Measurements from ENCODE around the gene TASL.
"Not testable (repeated sequence)": the region's sequence is repeated elsewhere in the genome, so short reads cannot be mapped to it uniquely, and the experiment has no call there.

The TASL gene, protein sequence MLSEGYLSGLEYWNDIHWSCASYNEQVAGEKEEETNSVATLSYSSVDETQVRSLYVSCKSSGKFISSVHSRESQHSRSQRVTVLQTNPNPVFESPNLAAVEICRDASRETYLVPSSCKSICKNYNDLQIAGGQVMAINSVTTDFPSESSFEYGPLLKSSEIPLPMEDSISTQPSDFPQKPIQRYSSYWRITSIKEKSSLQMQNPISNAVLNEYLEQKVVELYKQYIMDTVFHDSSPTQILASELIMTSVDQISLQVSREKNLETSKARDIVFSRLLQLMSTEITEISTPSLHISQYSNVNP

DNA sequence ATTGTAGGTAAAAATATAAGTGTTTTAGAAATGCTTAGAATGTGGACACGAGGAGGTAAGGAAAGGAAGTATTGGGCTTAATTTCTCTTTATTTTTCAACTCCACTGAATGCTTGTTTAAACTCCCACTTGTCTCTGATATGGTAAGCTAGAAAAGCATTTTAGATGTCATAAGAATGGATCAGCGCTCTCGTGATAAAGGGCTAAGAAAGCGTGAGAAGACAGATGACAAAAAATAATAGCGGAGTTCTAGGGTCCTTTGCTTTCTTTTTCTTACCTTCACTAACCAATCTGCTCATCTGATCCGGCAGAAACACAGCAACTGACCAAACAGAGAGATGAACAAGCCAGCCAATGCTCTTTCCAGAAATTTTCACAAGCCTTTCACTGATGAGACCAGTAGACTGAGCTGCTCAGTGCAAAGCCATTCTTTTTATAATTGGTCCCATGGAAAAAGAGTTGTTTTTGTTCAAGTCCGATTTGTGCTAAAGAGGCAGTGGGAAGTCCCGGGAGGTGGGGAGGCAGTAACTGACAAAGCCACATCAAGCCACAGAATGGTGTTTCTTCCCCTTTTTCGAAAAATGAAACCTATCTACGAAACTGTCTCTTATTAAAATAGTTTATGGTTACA lies at the start of gene TASL:
TASL (minus strand) TSS at position 405 of the 630 bp plus-strand sequence. CDS start 17,411 bp downstream, outside the sequence.
- no peak for DNase-seq (ENCODE audit: low read depth in 2 of 2)

DNA sequence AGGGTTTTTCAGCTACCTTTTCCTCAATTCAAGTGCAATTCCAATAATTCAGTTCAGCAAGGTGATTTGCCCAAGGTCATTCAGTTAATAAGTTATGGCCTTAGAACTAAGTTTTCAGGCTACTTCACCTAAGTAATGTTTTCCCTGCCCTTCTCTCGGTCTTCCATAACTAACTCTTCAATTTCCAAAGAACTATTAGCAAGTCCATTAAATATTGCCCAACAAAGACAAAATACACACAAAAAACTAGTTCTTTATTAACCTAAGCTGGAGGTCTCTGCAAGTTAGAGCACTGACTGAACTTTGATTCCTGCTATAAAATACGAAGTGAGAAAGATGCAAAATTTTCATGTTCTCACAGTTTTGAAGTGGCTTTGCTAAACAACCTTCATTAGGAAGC lies 48.8 kb upstream of the TASL start:
- no peak for DNase-seq (ENCODE audit: low read depth in 2 of 2)

DNA sequence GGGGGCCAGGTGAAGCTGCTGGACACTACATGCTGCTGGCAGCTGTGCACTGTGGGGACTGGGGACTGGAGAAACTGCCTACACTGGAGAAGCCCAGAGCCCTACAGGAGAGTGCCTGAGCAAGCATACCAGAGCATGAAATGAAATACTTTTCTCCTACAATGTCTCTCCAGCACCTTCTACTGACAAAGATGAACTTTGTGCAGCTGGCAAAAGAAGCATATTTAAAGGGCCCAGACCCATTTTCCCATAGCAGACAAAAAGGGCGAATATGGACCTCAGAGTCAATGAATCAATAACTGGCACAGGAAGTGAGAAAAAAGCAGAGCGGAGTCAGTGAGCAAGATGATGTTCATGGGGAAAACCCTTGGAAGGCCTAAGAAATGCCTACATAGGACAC lies 44.8 kb upstream of the TASL start:
- no peak for DNase-seq (ENCODE audit: low read depth in 2 of 2)

DNA sequence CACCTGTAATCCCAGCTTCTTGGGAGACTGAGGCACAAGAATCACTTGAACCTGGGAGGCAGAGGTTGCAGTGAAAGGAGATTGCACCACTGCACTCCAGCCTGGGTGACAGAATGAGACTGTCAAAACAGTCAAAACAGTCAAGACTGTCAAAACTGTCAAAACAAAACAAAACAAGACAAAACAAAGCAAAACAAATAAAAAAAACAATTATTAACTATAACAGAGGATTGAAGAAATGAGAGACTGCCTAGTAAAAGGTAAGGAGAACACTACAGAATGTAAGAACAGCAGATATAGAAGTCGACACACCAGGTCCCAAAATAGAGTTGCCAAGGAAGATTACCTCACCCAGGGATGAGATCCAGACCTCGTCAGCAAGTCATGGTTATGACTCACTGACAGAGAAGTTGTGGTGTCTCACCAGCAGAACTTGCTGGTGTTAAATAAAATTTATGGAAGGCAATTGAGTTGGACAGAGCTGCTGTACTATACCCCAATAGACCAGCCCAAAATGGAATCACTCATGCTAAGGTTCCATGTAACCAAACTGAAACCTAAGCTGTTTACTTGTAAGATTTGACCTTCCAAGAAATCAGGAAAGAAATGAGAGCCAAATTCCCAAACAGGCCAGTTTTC lies 43.5 kb upstream of the TASL start:
- DNase-seq (ENCODE audit: low read depth in 2 of 2), result peak; percentile 77 to 78

DNA sequence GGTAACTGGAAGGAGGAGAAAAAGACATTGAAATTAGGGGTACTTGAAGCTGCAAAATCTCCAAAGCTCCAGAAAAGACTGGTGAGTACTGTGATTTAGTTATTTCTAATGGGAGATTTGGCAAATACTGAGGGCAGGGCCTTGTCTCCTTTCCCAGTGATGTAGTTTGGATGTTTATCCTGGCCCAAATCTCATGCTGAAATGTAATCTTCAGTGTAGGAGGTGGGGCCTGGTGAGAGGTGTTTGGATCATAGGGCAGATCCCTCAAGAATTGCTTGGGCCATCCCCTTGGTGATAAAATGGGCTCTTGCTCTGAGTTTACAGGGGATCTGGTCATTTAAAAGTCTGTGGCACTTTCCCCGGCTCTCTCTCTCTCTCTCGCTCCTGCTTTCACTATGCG lies 42.6 kb upstream of the TASL start:
- DNase-seq (ENCODE audit: low read depth in 2 of 2), result no peak

DNA sequence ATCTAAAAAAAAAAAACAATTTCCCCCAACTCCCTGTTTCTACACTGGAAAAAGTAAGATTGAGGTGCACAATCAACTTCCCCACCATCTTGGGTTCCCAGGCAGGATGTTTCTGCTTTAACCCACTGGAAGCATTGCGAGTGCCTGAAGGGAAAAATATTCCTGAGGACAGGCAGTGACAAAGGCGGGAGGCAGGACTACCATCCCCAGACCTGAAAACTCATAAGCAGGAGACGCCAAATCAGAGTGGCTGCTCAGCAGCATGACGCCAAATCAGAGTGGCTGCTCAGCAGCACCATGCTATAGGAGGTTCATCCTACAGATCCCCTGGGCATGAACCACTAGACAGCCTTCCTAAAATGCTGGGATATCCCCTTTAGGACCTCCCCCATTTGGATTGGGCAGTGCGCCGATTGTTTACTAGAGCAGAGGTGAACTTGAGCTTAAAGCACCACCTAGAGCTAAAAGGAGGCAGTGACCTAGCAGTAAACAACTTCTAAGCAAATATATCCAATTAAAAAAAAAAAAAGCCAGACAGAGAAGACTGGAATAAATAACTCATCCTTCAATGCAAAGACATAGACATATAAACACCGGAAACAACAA lies 40.7 kb upstream of the TASL start:
- DNase-seq (ENCODE audit: low read depth in 2 of 2), result no peak

DNA sequence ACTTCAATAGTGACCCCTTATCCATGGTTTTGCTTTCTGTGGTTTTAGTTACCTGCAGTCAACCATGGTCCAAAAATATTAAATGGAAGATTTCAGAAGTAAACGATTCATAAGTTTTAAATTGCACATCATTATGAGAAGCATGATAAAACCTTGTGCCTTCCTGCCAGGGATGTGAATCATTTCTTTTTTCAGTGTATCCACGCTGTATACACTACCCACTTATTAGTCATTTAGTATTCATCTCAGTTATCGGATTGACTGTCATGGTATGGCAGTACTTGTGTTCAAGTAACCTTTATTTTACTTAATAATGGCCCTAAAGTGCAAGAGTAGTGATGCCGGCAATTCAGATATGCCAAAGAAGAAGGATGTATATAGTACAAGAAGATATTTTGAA lies 37.7 kb upstream of the TASL start:
- no peak for DNase-seq (ENCODE audit: low read depth in 2 of 2)

DNA sequence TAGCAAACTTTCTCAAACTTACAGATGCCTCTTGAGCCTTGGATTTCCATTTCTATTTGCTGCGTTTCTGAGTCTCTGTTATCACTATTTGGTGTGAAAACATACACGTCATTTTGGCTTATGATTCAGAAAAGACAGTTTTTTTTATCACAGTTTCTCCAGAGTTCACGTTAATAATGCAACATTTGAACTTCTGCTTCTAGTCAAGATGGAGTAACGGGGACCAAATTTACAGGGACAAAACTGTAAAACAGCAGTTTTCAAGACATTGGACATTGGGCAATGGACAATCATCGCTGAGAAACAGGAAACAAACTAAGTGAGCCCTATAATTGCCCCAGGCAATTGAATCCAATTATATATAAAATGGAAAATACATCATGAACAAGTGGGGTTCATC lies 36.2 kb upstream of the TASL start:
- DNase-seq (ENCODE audit: low read depth in 2 of 2), result no peak

DNA sequence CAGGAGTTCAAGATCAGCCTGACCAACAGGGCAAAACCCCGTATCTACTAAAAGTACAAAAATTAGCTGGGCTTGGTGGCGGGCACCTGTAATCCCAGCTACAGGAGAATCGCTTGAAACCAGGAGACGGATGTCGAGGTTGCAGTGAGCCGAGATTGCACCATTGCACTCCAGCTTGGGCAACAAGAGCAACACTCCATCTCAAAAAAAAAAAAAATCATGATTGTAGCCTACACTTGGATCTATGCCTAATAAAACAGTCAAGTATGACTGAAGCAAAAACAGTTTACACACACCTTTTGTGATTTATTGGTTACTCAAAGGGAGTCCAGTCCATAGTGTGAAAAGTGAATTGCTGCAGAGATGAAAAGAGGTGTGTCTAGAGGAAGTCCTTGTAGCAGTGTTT lies 34.7 kb upstream of the TASL start:
- no peak for DNase-seq (ENCODE audit: low read depth in 2 of 2)

DNA sequence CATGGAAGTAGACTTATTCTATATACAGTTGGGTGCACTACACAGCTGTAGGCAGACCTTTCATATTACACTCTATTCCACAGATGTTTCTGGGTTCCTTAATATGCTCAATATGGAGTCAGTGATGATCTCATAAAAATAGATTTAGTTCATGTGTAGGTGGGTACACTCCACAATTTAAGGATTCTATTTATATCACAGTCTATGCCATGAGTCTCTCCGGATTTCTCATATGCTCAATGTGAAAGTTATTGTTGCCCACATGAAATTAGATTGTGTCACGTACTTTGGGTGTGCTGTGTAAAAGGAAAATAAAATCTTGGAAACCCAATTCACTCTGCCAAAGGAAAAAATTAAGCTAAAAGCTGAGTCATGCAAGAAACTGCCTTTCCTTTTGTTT lies 32.5 kb upstream of the TASL start:
- DNase-seq (ENCODE audit: low read depth in 2 of 2), result peak in 1 of 2 experiments; percentile 4

DNA sequence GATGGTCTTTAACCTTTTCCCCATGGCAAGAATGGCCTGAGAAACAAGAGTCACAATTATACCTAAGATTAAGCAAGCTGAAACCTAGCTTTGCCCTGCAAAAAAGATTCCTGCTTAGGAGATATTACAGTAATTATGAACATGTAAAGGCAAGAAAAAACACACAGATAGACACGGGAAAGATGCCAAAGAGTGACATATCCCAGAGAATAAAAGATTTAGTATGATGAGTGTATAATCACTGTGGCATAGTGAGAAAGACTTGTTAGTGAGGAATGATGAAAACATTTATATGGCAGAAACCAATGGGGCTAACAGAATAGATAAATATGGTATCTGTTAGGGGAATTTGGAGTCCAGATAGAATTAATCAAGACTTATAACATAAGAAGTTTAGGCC lies 29.6 kb upstream of the TASL start:
- peak in 1 of 2 experiments; percentile 9 for DNase-seq (ENCODE audit: low read depth in 2 of 2)

DNA sequence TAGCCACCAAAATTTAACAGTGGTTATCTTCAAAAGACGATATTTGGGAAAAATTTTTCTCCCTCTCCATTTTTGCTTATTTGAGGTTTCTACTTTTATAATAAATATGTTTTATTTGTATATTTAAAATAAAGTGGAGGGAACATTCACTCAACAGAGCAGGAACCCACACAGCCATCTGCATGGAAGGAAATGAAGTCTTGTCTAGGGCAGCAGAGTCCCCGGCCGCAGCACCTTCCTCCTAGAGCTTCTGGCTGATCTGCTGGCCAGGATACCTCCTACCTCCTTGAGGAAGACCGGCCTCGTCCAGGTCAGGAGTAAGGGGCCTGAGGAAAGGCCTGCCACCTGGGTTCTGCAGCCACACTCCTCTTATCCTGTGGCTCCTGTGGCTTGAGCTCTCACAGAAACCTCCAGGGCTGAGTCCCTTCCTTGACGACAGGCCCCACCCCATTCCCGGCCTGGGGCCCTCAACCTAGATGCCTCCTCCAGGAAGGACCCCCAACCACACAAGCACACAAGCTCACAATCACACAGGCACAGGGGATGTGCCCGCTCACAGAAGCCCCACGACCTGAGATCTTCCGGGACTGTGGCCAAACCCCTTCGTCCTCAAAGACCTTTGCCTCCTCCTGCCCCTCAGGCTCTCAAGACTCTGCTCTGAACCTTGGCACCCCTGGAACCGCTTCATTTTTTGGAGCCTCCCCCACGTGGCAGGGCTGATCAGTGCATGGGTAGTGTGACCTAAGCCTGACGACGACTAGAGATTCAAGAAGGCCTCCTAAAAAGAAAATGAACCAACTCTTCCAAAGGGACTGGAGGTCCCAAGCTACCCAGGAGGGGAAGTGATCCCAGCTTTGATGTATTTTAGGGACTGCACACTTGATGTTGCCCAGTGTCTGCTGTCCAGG lies 23.0 kb upstream of the TASL start:
- not testable (repeated sequence) for DNase-seq (ENCODE audit: low read depth in 2 of 2)

DNA sequence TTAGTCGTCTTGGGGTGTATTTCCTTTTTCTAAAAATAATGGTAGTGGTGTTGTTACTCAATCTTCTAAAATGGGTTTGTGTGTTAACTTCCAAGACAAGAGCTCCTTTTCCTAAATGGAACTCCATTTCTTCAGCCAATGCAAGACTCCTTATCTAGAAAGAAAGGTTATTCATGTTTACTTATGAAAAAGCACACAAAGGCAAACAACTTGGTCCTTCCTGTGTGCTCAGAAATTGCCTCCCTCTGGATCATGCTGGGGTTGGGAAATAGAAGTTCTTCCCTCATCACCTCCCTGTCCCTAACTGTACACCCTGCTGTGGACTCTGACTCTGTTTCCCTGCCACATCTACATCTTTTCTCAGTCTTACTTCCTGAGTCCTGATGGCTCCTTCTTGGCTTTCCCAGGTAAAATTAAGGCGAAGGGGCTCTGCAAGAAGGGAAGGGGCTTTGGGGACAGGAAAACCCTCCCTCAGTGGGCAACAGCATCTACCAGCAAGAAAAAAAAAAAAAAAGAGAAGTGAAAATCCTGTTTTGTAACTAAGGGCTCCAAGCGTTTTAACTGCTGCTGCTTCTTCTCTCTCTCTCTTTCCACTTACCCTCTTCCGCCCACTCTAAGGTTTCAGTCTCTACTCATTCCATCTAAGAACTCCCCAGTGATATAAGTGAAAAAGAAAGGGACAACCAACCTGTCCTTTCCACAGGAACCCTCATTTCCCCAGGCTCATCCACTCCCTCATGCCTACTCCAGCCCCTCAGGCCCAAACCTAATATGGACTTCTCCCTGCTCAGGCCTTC lies 19.8 kb upstream of the TASL start:
- no peak for DNase-seq (ENCODE audit: low read depth in 2 of 2)

DNA sequence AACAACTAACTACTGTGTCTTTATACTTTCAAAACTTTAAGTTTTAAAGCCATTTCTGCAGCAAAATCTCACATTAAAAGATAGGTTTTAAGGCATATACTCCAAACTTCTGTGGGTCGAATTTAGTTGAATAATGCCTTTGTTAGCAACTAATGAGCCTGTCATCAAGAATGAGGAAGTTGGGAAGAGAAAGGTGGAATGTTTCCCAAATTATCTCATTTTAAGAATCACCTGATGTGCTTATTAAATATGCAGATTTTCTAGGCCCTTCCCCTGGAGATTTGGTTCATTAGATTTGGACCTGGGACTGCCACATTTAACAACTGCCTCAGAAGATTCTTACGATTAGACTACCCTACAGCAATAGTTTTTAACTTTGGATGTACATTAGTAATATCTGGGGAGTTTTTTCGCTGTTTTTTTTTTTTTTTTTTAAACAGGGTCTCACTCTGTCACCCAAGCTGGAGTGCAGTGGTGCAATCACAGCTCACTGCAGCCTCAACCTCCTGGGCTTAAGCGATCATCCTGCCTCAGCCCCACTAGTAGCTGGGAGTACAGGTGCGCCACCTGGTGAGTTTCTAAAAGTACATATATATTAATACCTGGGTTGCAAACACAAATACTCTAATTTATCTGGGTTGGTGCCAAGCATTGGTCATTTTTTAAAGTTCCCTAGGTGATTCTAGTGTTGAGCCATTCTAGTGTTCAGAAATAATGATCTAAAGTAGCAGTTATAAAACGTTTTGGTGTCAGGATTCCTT lies 16.1 kb upstream of the TASL start:
- DNase-seq (ENCODE audit: low read depth in 2 of 2), result no peak

DNA sequence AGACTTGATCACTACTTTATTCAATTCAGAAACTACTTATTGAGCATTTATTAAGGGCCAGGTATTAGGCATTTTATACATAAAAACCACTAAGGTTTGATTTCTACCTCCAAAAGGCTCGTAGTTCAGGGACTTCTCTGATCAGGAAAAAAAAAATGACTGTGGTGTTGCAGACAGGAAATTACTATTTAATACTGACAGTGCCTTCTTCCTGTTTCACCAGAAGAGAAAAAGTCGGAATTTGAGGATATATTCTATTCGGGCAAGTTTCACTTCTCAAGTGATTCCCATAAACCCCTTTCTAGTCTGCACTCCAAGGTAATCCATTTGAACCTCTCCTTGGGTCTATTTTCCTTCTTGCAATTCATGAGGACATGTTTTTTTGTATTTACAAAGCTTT lies 15.3 kb upstream of the TASL start:
- no peak for DNase-seq (ENCODE audit: low read depth in 2 of 2)

DNA sequence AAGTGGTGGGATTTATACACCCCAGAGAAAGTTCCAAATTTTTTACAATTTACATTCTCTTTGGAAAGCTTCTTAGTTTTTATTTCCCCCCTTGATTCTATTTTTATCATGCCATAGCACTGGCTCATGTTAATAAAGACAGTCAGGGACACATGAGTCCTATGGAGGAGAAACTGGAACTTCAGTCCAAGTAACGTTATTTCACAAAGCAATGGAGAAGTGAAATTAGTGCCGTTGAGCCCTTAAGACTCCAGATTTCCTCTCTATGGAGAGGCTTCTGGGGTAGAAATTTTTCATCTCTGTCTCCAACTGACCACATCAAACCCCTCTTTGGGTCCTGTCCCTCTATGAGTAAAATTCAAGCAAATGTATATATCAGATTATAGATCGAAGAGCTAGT lies 12.8 kb upstream of the TASL start:
- DNase-seq (ENCODE audit: low read depth in 2 of 2), result no peak

DNA sequence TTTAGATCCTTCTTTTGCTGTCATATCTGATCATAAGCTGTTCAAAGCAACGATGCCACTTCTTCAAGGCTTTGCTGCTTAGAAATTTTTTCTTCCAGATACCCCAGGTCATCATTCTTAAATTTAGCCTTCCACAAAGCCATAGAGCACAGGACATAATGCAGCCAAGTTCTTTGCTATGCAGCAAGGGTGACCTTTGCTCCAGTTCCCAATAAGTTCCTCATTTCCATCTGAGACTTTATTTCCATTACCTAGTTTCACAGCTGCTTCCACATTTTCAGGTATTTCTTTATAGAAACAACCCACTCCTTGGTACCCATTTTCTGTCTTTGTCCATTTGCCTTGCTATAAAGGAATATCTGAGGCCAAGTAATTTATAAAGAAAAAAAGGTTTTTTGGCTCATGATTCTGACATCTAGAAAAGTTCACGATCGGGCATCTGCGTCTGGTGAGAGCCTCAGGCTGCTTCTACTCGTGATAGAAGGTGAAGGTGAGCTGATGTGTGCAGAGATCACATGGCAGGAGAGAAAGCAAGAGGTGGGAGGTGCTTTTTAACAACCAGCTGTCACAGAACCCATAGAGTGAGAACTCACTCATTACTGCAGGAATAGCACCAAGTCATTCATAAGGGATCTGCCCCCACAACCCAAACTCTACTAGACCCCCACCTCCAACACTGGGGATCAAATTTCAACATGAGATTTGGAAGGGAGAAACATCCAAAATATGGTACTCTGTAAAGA lies 11.8 kb upstream of the TASL start:
- no peak for DNase-seq (ENCODE audit: low read depth in 2 of 2)

DNA sequence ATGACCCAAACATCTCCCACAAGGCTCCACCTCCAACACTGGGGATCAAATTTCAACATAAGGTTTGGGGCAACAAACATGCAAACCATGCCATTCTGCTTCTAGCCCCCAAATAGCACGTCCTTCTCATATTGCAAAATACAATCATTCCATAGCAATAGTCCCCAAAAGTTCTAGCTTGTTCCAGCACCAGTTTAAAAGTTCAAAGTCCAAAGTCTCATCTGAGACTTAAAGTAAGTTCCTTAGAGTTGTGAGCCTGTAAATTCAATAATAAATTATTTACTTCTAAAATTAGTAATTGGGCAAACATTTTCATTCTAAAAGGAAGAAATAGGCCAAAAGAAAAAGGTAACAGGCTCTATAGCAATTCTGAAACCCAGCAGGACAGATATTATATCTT lies 8.9 kb upstream of the TASL start:
- DNase-seq (ENCODE audit: low read depth in 2 of 2), result no peak

DNA sequence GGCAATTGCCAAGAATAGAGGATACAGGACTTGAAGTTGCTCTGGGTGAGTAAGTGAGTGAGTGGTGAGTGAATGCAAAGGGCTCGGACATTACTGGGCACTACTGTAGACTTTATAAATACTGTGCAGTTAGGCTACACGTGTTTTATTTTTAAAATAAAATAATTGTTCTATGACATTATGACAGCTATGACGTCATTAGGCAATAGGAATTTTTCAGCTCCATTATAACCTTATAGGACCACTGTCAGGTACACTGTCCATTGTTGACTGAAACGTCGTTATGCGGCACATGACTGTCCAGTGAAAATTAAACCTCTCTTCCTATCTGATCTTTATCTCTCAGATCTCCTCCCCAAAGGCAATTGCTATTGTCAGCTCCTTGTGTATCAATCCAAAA lies 5.1 kb upstream of the TASL start:
- no peak for DNase-seq (ENCODE audit: low read depth in 2 of 2)
